VCaP (cell line): ENCODE measurements around the gene SFRP2.
A peak's percentile ranks its signal among the peaks of the same experiment; 100 is the strongest.

Experiments used
- H3K27ac ChIP-seq: fragments of 450-650 bp; 2 replicates; pipeline ENCODE4 v1.5.1; 2017
- TF ChIP-seq, protein P1 (sequence below): fragments of 450-650 bp; conservative IDR thresholded peaks from 2 replicates; pipeline ENCODE4 v1.5.1; 2017; ENCODE audit warnings: mild to moderate bottlenecking, moderate library complexity

Gene SFRP2

DNA sequence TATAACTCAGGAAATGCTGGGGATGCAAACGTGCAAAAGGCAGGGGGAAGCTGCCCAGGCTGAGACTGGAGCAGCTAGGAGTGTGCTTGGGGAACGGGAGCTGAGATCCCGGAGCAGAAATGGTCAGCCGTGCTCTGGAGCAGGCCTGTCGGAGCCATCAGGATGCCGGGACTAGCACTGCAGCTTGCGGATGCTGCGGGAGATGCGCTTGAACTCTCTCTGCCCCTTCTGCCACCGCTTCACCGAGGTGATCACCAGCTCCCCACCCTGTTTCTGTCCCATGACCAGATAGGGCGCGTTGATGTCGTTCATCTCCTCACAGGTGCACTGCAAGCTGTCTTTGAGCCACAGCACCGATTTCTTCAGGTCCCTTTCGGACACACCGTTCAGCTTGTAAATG lies 7.6 kb downstream of the SFRP2 start:
- no peak overlapping the region for H3K27ac ChIP-seq
- TF ChIP-seq, protein P1, sequence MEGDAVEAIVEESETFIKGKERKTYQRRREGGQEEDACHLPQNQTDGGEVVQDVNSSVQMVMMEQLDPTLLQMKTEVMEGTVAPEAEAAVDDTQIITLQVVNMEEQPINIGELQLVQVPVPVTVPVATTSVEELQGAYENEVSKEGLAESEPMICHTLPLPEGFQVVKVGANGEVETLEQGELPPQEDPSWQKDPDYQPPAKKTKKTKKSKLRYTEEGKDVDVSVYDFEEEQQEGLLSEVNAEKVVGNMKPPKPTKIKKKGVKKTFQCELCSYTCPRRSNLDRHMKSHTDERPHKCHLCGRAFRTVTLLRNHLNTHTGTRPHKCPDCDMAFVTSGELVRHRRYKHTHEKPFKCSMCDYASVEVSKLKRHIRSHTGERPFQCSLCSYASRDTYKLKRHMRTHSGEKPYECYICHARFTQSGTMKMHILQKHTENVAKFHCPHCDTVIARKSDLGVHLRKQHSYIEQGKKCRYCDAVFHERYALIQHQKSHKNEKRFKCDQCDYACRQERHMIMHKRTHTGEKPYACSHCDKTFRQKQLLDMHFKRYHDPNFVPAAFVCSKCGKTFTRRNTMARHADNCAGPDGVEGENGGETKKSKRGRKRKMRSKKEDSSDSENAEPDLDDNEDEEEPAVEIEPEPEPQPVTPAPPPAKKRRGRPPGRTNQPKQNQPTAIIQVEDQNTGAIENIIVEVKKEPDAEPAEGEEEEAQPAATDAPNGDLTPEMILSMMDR: no peak

DNA sequence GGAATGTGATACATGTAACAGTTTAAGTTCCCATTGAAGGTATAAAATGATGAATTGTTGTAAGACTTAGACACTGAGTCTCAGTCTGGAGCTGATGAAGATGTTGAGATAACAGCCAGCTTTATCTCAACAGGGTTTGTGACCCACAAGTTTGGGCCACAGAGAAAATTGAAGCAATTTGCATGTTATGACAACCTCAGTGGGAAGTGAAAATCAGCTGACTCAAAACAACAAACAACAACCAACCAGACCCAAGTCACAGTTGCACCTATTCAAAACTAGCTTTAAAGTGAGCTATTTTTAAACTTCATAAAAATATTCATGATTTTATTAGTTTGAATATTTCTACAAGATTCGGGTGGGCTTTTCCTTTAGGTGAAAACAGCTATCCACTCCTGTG lies 8.0 kb downstream of the SFRP2 start:
- H3K27ac ChIP-seq: no peak overlapping the region
- TF ChIP-seq, protein P1: no peak

DNA sequence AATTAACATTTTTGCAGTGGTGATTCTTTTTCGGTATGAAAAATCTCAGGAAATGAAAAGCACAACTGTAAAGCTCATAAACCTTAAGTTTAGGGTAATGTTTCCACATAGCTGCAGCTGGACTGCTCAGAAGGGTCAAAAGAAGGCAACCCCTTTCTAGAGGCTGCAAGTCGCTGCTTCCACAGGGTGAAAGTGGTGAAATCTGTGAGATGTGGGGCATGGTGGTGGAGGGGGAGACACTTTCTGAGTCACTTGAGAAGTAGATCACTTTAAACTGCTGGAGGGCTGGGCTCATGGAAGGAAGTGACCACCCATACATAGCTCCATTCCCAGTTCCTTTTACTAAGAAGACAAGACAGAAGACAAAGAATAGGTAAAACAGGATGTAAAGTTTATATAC lies 8.7 kb downstream of the SFRP2 start:
- TF ChIP-seq, protein P1: no peak
- no peak overlapping the region for H3K27ac ChIP-seq

DNA sequence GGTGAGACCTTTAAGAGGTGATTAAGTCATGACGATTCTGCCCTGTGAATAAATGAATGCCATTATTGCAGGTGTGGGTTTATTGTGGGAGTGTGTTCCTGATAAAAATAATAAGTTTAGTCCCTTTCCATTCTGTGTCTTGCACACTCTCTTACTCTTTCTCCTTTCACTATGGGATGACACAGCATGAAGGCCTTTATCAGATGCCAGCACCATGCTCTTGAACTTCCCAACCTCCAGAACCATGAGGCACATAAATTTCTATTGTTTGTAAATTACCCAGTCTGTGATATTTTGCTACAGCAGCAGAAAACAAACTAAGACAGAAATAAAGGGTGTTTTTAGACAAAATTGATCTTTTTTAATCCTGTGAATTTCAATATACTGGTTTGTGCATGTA lies 10.5 kb downstream of the SFRP2 start:
- TF ChIP-seq, protein P1: no peak
- no peak overlapping the region for H3K27ac ChIP-seq

DNA sequence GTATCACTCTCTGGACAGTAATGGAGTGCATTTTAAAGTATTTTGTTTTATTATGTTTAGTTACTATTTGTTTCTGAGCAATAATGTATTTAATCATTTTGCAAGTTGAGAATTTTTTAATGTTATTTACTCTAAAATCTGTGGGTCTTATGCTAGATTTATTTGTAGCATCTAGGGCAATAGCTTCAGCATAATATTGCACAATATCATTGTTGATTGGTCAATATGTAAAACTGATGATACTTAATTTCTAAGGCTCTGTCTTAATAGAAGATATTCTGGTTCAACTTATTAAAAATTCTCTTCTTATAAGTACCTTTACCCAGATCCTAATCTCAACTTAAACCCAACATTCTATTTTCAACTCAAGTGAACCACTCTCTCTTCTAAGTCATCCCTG lies 11.5 kb downstream of the SFRP2 start:
- no peak overlapping the region for H3K27ac ChIP-seq
- TF ChIP-seq, protein P1: no peak

DNA sequence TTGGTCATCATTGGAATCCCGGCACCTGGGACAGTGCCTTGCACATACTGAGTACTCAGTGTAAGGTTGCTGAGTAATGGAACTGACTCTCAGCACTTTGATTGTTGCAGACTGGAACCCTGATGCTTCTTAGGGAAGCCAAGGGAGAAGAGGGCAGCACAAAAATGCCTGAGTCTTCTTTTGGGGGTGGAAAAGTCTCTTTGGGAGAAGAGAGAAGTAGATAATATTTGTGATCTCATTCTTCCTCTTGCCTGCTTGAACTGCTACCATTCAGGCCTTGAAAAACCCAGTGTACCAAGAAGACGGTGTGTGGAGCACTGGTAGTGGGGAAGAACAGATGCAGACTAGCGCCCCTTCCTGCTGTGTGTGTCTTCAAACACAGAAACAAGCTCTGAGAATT lies 12.3 kb downstream of the SFRP2 start:
- no peak overlapping the region for H3K27ac ChIP-seq
- TF ChIP-seq, protein P1: no peak

DNA sequence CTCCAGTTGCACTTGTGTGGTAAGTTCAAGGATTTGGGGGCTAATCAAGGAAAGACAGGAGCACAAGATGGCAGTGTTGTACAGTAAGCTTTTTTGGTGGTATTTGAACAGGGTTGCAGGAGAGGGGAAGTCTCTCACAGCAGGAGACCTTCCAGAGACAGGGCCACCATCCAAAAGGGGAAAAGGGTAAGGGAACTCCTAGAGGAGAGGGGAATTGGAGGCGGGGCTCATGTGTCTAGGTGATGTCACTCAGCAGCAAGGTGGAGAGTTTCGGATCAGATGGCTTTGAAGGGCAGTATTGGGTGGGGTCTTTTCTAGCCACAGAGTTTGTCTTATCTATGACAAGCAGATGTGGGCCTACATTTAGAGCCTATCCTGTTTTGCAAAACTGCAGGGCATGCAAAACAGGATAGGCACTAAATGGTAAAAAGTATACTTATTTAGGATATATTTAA lies 15.6 kb downstream of the SFRP2 start:
- TF ChIP-seq, protein P1: peak; percentile 61

DNA sequence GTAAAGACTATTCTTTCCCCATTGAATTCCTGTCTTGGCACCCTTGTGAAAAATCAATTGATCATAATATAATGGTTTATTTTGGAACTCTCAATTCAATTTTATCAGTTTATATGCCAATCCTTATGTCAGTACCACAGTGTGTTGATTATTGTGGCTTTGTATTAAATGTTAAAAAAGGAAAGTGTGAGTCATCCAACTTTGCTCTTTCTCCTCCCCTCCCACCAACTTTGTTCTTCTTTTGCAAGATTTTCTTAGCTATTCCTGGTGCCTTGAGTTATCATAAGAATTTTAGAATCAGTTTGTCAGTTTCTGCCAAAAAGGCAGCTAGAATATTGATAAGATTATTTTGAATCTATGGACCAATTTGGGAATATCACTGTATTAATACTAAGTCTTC lies 17.8 kb downstream of the SFRP2 start:
- TF ChIP-seq, protein P1: no peak
- H3K27ac ChIP-seq: no peak overlapping the region

More for the DNA sequence above, 15.6 kb downstream of the SFRP2 start:
- no peak overlapping the region for H3K27ac ChIP-seq
